Measurements from ENCODE around the gene KBTBD8.

Gene KBTBD8

DNA sequence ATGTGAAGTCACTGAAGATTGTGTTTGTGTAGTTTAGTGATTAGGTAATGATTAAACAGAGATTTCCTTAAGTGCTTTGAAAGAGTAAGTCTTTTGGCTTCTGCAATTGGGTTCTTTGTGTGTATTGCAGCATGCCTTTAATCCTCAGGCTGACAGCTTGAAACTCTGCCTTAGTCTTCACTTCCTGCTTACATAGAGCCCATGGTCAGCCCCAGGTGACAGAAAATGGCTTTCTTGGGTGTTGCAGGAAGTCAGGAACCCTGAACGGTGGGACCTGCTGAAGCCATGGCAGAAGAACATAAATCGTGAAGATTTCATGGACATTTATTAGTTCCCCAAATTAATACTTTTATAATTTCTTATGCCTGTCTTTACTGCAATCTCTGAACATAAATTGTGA lies 61.3 kb downstream of the KBTBD8 start:
- WGBS (ENCODE audit: extremely low coverage, insufficient coverage, insufficient read length) = no CpG with 5 or more reads among the region's 2 CpGs
- no peak for DNase-seq

More for the DNA sequence above, 61.3 kb downstream of the KBTBD8 start:
- Histone ChIP-seq H2AFZ (ENCODE audit: insufficient read depth, low read length, poor library complexity) (no peak overlapping the region), H2AK5ac (ENCODE audit: low read length) (no peak overlapping the region), H2BK12ac (ENCODE audit: low read length) (no peak overlapping the region), H3K23ac (ENCODE audit: low read length) (no peak overlapping the region), H4K12ac (ENCODE audit: low read depth, low read length) (no peak overlapping the region), H2BK5ac (ENCODE audit: low read depth, low read length, poor library complexity) (no peak overlapping the region), H4K8ac (ENCODE audit: low read depth, low read length) (no peak overlapping the region), H4K91ac (ENCODE audit: low read depth, low read length) (no peak overlapping the region), H3K79me1 (ENCODE audit: low read length) (no peaks in the 10 kb centered on the region), H3K4me1 (ENCODE audit: control insufficient read depth in 1 of 2, insufficient read depth in 2 of 2, low read length in 2 of 2) (no peaks in the 10 kb centered on the region), H3K14ac (ENCODE audit: low read length) (no peak overlapping the region), H3K18ac (ENCODE audit: low read length) (no peak overlapping the region), H3K9ac (ENCODE audit: low read length) (no peak overlapping the region), H3K36me3 (ENCODE audit: control insufficient read depth in 1 of 2, insufficient read depth in 2 of 2, low read length in 2 of 2) (no peaks in the 10 kb centered on the region), H3K27me3 (ENCODE audit: insufficient read depth, low read length) (no peaks in the 10 kb centered on the region), H3K4me3 (ENCODE audit: low read depth, low read length) (no peak overlapping the region), H3K9me3 (ENCODE audit: insufficient read depth, low read depth, low read length) (no peaks in the 10 kb centered on the region), H3K4me2 (ENCODE audit: low read length) (no peak overlapping the region), H2BK120ac (ENCODE audit: insufficient read depth, low read length, poor library complexity) (no peak overlapping the region), H3K79me2 (ENCODE audit: control insufficient read depth, insufficient read depth, low read length, poor library complexity) (no peaks in the 10 kb centered on the region), H3K27ac (ENCODE audit: low read depth, low read length) (no peak overlapping the region), H3K4ac (ENCODE audit: low read depth, low read length) (no peak overlapping the region)
